HEK293T (cell line): ENCODE results near the gene MTA2.

ENCODE experiments used
- CTCF ChIA-PET: fragments of 350-600 bp; formaldehyde crosslinking; extraction: SDS; loops from one replicate; lab custom pipeline; 2021; ENCODE audit warnings: antibody characterized with exemption, inconsistent platforms; lab: Yijun Ruan, JAX
- POLR2A ChIA-PET: fragments of 350-600 bp; formaldehyde crosslinking; extraction: SDS; loops from one replicate; lab custom pipeline; 2020; ENCODE audit warnings: antibody characterized with exemption, inconsistent platforms; lab: Yijun Ruan, JAX
- DNase-seq: peaks from one replicate; pipeline ENCODE4 v3.0.0; 2012; ENCODE audit warnings: mixed read lengths; ENCODE audit errors: extremely low spot score
- ARNT ChIP-seq: fragments of 450-650 bp; IDR thresholded peaks from 2 replicates; pipeline ENCODE4 v1.6.1; 2017; ENCODE audit warnings: mild to moderate bottlenecking
- BHLHE40 ChIP-seq: fragments of 450-650 bp; IDR thresholded peaks from 2 replicates; pipeline ENCODE4 v1.6.1; 2016; ENCODE audit warnings: mild to moderate bottlenecking, moderate library complexity, borderline replicate concordance
- CTBP1 ChIP-seq: fragments of 450-650 bp; IDR thresholded peaks from 2 replicates; pipeline ENCODE4 v1.6.1; 2016; ENCODE audit warnings: borderline replicate concordance
- ELF4 ChIP-seq: fragments of 450-650 bp; IDR thresholded peaks from 2 replicates; pipeline ENCODE4 v1.6.1; 2017; ENCODE audit warnings: antibody characterized with exemption
- FOXA1 ChIP-seq: fragments of 450-650 bp; IDR thresholded peaks from 2 replicates; pipeline ENCODE4 v1.6.1; 2016; ENCODE audit warnings: mild to moderate bottlenecking
- FOXK2 ChIP-seq: fragments of 450-650 bp; IDR thresholded peaks from 2 replicates; pipeline ENCODE4 v1.6.1; 2016; ENCODE audit warnings: mild to moderate bottlenecking
- FOXM1 ChIP-seq: fragments of 450-650 bp; IDR thresholded peaks from 2 replicates; pipeline ENCODE4 v1.6.1; 2017; ENCODE audit warnings: mild to moderate bottlenecking, borderline replicate concordance
- HDGF ChIP-seq: fragments of 450-650 bp; IDR thresholded peaks from 2 replicates; pipeline ENCODE4 v1.6.1; 2017; ENCODE audit warnings: antibody characterized with exemption, borderline replicate concordance
- L3MBTL2 ChIP-seq: fragments of 450-650 bp; conservative IDR thresholded peaks from 2 replicates; pipeline ENCODE4 v1.6.1; 2016; ENCODE audit warnings: mild to moderate bottlenecking
- LEF1 ChIP-seq: fragments of 450-650 bp; IDR thresholded peaks from 2 replicates; pipeline ENCODE4 v1.6.1; 2017; ENCODE audit warnings: mild to moderate bottlenecking, borderline replicate concordance
- NFRKB ChIP-seq: fragments of 450-650 bp; IDR thresholded peaks from 2 replicates; pipeline ENCODE4 v1.6.1; 2016; ENCODE audit warnings: mild to moderate bottlenecking, moderate library complexity
- PKNOX1 ChIP-seq: fragments of 450-650 bp; IDR thresholded peaks from 2 replicates; pipeline ENCODE4 v1.6.1; 2016
- SP1 ChIP-seq: fragments of 450-650 bp; IDR thresholded peaks from 2 replicates; pipeline ENCODE4 v1.6.1; 2017
- SUZ12 ChIP-seq: fragments of 450-650 bp; IDR thresholded peaks from 2 replicates; pipeline ENCODE4 v1.6.1; 2016; ENCODE audit warnings: mild to moderate bottlenecking
- TARDBP ChIP-seq: fragments of 450-650 bp; IDR thresholded peaks from 2 replicates; pipeline ENCODE4 v1.6.1; 2016
- ZNF384 ChIP-seq: fragments of 450-650 bp; IDR thresholded peaks from 2 replicates; pipeline ENCODE4 v1.6.1; 2016

The MTA2 gene

GRCh38 chr11:62645946-62646824, 44.5 kb upstream of the MTA2 start, which contains the start of gene GANAB:
TSS of gene GANAB (minus strand) at chr11:62646613. CDS start at chr11:62646599, 14 bp downstream.
- POLR2A ChIA-PET = interaction anchor here (0.6 to 4.3 kb wide), 17 partner anchors 9 to 108 kb away, joined by 3 to 33 read pairs (median 4); partner anchors contain the start of genes B3GAT3, C11orf98, CSKMT and EEF1G
- CTCF ChIA-PET = interaction anchor here (1.1 kb wide), 1 partner anchor 103 kb away, joined by 3 read pairs; no protein-coding TSS in a partner anchor
- 0 out of 2 replicates have a peak, but pooled peaks have one; percentile 5 for TF ChIP-seq ELF4
- TF ChIP-seq CTBP1 = no peak
- TF ChIP-seq PKNOX1 = peak; percentile 72
- no peak for TF ChIP-seq FOXK2

GRCh38 chr11:62645671-62645945, 43.9 kb upstream of the MTA2 start:
- TF ChIP-seq ZNF384 (no peak), SUZ12 (no peak), SP1 (no peak), L3MBTL2 (no peak), NFRKB (no peak), FOXM1 (no peak), BHLHE40 (no peak), PKNOX1 (no peak), FOXA1 (no peak), LEF1 (no peak), CTBP1 (no peak), HDGF (no peak), TARDBP (no peak), FOXK2 (no peak), ARNT (no peak), ELF4 (no peak)
- ChIA-PET CTCF (interaction anchor here (1.1 kb wide), 1 partner anchor 103 kb away, joined by 3 read pairs; no protein-coding TSS in a partner anchor), POLR2A (interaction anchor here (0.8 to 4.3 kb wide), 13 partner anchors 9 to 108 kb away, joined by 3 to 33 read pairs (median 6); partner anchors contain the start of genes C11orf98, CSKMT, EEF1G and EML3)
- DNase-seq = no peak

More at GRCh38 chr11:62645946-62646824, 44.5 kb upstream of the MTA2 start, which contains the start of gene GANAB:
- peak; percentile 99 for DNase-seq

GRCh38 chr11:62644220-62644619, 42.6 kb upstream of the MTA2 start:
- TF ChIP-seq LEF1 = no peak
- TF ChIP-seq TARDBP = no peak
- TF ChIP-seq ELF4 = no peak
- no peak for TF ChIP-seq FOXK2
- peak; percentile 70 for TF ChIP-seq ZNF384
- TF ChIP-seq FOXA1 = no peak
- ChIA-PET POLR2A (interaction anchor here (0.8 to 2.8 kb wide), 6 partner anchors 9 to 83 kb away, joined by 3 to 19 read pairs (median 6); partner anchors contain the start of genes B3GAT3, HNRNPUL2, INTS5 and LBHD1), CTCF (interaction anchor here (1.9 kb wide), 1 partner anchor 10 kb away, joined by 5 read pairs; no protein-coding TSS in a partner anchor)
- no peak for DNase-seq

- TF ChIP-seq L3MBTL2 (no peak), HDGF (no peak), CTBP1 (no peak), SP1 (no peak), LEF1 (no peak), FOXM1 (no peak), ZNF384 (no peak), TARDBP (no peak), NFRKB (no peak), SUZ12 (no peak), ELF4 (no peak), PKNOX1 (no peak), BHLHE40 (no peak)
- CTCF ChIA-PET = interaction anchor here (1.6 kb wide), 1 partner anchor 41 kb away, joined by 4 read pairs; the partner anchor contains the start of gene TUT1
- POLR2A ChIA-PET = no interaction called here
- no peak for DNase-seq
Observed at GRCh38 chr11:62632492-62632891, 30.8 kb upstream of the MTA2 start.

GRCh38 chr11:62627713-62628112, 26.0 kb upstream of the MTA2 start:
- ChIA-PET CTCF (no interaction called here), POLR2A (interaction anchor here (1.5 kb wide), 1 partner anchor 36 kb away, joined by 4 read pairs; the partner anchor contains the start of gene TUT1)
- no peak for DNase-seq
- TF ChIP-seq CTBP1 (no peak), FOXM1 (no peak), BHLHE40 (no peak), PKNOX1 (no peak), NFRKB (no peak), LEF1 (no peak), HDGF (no peak), SP1 (no peak), FOXA1 (no peak), ZNF384 (no peak), L3MBTL2 (no peak), TARDBP (no peak), ELF4 (no peak), SUZ12 (no peak)
